ENCODE measurements around the gene HM13.

DNA sequence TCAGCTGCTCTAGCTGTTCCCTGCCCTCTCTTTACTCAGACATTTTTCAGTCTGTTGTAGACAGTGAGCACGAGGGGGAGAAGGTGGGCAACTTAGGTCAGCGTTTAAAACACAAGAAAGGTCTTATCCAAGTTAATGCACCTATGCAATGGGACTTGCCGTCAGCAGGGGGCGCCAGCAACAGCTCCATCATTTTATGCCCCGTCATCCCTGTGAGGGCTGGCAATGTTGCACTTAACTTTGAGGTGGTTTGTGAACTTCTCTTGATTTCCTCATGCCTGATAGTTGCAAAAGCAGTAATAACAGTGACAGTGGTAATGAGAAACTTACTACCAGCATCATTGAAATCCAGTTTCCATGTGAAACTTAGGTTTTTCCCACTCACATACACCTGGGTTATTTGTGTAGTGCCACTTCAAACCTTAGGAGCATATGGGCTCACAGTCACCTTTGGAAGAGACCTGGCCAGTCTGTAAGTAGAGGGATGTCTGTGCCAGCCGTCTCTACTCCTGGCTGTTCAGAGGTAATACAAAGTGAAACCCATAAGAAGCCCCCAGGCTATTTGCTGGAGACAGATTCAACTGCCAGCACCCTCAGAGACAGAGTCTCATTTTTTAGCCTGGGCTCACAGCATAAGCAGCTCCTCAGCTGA lies 46.0 kb downstream of the HM13 start:
- TF ChIP-seq EP300 (IDR thresholded peaks at IDR 0.05) (no peak), POLR2AphosphoS5 (IDR thresholded peaks at IDR 0.05) (peak in 1 of 4 donors; percentile 10), POLR2A (IDR thresholded peaks at IDR 0.05) (no peak)
- TF ChIP-seq, protein P1, sequence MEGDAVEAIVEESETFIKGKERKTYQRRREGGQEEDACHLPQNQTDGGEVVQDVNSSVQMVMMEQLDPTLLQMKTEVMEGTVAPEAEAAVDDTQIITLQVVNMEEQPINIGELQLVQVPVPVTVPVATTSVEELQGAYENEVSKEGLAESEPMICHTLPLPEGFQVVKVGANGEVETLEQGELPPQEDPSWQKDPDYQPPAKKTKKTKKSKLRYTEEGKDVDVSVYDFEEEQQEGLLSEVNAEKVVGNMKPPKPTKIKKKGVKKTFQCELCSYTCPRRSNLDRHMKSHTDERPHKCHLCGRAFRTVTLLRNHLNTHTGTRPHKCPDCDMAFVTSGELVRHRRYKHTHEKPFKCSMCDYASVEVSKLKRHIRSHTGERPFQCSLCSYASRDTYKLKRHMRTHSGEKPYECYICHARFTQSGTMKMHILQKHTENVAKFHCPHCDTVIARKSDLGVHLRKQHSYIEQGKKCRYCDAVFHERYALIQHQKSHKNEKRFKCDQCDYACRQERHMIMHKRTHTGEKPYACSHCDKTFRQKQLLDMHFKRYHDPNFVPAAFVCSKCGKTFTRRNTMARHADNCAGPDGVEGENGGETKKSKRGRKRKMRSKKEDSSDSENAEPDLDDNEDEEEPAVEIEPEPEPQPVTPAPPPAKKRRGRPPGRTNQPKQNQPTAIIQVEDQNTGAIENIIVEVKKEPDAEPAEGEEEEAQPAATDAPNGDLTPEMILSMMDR (IDR thresholded peaks at IDR 0.05), result peak; percentile 43 to 88 (median 74)
